H54 (cell line): ENCODE measurements around the gene CFDP1.

Source experiments
- DNase-seq: peaks from one replicate; pipeline ENCODE4 v3.0.0; 2011; ENCODE audit warnings: low spot score, mixed read lengths; ENCODE audit not compliant: insufficient read length
- FAIRE-seq: peaks from 3 replicates; lab custom pipeline; 2011; peaks lifted over from hg19 to GRCh38; lab: Jason Lieb, UNC
- POLR2A ChIP-seq: IDR thresholded peaks from 2 replicates; pipeline ENCODE4 v1.6.1; 2011; ENCODE audit warnings: low read depth, mild to moderate bottlenecking, low read length

CFDP1 gene

GRCh38 chr16:75305364-75306098 is 127.8 kb downstream of the CFDP1 start:
- TF ChIP-seq POLR2A: no peak
- DNase-seq: peak; percentile 81
- FAIRE-seq: peak; percentile 88

- FAIRE-seq: no peak
- no peak for TF ChIP-seq POLR2A
- DNase-seq: peak; percentile 44
These were observed 128.6 kb downstream of the CFDP1 start for GRCh38 chr16:75304521-75305363.

GRCh38 chr16:75301804-75302203 is 131.5 kb downstream of the CFDP1 start:
- TF ChIP-seq POLR2A: no peak
- DNase-seq (no peak), FAIRE-seq (no peak)

DNA sequence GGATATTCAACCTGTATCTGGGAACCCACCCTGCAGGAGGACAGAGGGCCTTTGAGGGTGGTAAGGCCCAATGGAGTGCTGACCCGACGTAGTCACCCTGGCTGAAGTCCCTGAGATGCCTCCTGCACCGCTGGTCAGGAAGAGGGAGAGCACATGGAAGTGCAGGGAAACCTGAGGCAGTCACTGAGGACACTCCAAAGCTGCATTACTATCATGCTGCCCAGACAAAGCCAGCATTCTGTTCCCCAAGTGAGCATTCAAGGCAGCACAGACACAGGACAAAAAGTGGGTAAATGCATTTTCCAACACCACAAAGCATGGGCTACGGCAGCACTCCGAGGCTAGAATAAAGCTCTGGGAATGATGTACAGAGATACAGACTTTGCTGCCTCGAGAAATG is 135.0 kb downstream of the CFDP1 start:
- no peak for DNase-seq
- FAIRE-seq: no peak
- TF ChIP-seq POLR2A: no peak

DNA sequence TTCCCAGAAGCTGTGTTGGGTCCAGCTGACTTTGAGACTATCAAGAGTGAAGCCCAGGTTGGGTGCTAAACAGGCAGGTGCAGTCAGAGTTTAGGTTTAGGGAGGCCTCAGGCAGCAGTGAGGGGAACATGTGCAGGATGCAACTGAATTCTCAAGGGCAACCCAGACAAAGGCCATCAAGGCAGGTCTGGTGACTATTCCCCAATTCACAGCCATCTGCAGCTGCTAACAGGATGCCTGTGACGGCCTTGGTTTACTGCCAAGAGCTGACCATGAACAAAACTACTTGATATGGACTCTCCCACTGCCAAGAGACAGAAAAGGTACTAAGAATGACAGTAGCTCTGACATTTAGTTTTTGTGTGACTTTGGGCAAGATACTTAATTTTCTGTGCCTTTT is 136.7 kb downstream of the CFDP1 start:
- FAIRE-seq (no peak), DNase-seq (no peak)
- TF ChIP-seq POLR2A: no peak

DNA sequence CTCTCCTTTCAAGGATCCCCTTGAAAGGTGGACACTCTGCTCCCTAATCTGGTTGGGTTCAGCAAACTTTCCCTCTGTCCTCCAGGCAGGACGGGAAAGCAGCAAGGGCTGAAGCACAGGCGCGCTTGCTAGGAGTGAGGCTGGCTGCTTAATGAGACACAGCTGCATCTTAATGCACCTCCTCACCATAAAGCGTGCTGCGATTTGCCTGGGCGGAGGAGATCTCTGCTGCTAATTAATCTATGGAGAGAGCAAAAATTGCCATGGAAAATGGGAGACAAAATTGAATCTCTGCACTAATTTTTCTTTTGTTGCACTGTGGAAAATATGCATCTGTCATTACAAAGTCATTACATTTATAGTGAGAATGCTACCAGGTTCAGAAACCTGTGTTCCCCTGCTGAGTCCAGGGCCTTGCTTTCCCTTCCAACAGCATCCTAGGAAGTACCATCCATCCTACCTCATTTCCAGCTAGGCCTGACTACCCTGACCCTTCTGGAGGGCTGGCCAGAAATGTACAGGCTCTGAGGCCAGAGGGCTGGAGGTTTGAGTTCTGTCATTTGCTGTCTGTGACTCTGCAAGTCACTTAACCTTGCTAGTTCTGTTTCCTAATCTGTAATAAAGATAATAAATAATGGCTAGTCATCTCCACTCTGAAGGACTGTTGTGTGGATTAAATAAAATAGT is 138.4 kb downstream of the CFDP1 start:
- no peak for DNase-seq
- FAIRE-seq: no peak
- TF ChIP-seq POLR2A: no peak

- TF ChIP-seq POLR2A: no peak
- no peak for FAIRE-seq
These were observed 139.5 kb downstream of the CFDP1 start for GRCh38 chr16:75293772-75294171.

GRCh38 chr16:75293173-75293572 is 140.1 kb downstream of the CFDP1 start:
- FAIRE-seq (no peak), DNase-seq (no peak)
- no peak for TF ChIP-seq POLR2A

More at GRCh38 chr16:75293772-75294171, 139.5 kb downstream of the CFDP1 start:
- no peak for DNase-seq

DNA sequence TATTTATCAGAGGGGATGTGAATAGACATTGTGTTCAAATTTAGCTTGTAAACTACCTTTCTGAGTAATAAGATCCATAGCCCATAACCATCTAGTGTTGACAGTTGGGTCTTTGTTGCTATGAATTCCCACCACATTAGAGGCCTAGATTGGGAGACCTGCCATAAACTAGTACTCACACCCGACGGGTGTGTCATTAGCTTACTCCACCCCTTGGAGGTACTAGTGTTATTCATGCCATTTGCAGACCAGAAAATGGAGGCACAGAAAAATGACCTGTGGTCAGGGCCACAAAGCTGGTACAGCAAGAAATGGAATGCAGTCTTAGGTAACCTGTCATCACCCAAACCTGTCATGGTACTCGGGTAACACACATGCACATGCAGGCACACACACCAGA is 140.6 kb downstream of the CFDP1 start:
- TF ChIP-seq POLR2A: no peak
- FAIRE-seq (no peak), DNase-seq (no peak)

DNA sequence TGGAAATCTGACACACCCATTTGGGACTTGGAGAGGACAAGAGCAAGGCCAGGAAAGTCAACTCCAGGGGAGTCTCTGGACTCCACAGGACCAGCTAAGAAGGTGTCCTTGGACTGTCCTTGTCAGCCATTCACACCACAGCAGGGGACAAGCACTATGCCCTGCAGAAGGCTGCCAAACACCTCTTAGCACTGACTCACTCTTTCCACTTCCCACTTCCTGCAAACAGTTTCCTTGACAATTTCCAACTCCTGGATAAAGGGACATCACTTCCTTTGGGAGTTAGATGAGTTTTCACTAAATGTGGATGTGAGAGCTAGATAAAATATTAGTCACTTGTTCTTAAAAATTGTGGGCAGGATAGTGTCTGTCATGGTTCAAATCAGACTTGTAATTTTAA is 144.1 kb downstream of the CFDP1 start:
- FAIRE-seq: no peak
- no peak for DNase-seq
- TF ChIP-seq POLR2A: no peak

DNA sequence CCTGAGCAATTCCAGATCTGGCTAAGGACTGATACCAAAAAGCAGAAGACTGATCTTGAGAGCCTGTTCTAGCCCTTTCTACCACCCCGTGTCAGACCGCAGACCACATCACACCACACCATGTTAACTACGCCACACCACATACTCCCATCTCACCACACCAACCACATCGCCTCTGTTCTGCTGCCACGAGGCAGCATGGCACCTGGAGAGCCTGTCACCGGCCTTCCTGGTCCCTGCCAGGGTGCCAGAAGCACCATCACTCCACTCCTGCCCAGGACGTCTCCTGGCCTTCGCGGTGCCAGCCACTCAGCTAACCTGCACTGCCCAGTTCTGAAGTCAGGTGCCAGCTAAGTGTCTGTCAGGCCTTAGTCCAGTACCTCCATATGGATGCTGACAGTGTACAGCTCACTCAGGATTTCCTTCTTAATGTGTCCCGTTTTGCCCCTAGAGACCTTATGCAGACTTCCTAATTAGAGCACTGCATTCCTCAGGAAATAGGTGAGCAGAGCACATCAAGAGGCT is 144.6 kb downstream of the CFDP1 start:
- FAIRE-seq: no peak
- DNase-seq: no peak
- TF ChIP-seq POLR2A: no peak

GRCh38 chr16:75288181-75288580 is 145.1 kb downstream of the CFDP1 start:
- DNase-seq (no peak), FAIRE-seq (no peak)
- TF ChIP-seq POLR2A: no peak

DNA sequence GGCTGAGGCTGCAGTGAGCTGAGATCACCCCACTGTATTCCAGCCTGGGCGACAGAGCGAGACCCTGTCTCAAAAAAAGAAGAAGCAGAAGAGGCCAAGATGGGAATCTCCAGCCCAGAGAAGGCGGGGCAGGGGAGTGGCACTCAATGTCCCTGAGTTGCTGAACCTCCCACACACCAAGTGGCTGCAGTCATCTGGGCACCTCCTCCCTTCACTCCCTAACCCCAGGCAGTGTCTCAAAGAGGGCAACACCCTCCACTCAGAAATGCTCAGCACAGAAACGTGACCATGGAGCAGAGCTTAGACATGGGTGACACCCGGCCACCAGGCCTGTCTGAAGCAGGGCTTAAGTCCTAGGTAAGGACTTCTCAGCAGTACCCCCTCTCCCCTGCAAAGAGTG is 145.6 kb downstream of the CFDP1 start:
- no peak for TF ChIP-seq POLR2A
- no peak for FAIRE-seq
- no peak for DNase-seq

DNA sequence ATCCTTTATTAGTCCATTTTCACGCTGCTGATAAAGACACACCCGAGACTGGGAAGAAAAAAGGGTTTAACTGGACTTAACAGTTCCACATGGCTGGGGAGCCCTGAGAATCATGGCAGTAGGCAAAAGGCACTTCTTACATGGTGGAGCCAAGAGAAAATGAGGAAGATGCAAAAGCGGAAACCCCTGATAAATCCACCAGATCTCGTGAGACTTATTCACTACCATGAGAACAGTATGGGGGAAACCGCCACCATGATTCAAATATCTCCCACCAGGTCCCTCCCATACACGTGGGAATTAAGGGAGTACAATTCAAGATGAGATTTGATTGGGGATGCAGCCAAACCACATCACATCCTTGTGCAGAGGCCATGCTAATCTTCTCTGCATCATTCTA is 146.9 kb downstream of the CFDP1 start:
- FAIRE-seq (no peak), DNase-seq (no peak)
- TF ChIP-seq POLR2A: no peak
